Stimulated activated CD8-positive, alpha-beta memory T cell treated with anti-CD3 and anti-CD28 coated beads, Interleukin-4, amount 100 ng/mL, for 48 hours (primary cell): ENCODE data around the gene ZNF221.

Source experiments
- DNase-seq: peaks from one replicate; pipeline ENCODE4 v3.0.0-alpha.2; 2020

ZNF221 gene

GRCh38 chr19:43960411-43960810 is 9.4 kb downstream of the ZNF221 start:
- DNase-seq: no peak

- DNase-seq: no peak
Observed at GRCh38 chr19:43966079-43966694, 15.2 kb downstream of the ZNF221 start.

- DNase-seq: no peak
Observed at GRCh38 chr19:43976732-43977131, 25.7 kb downstream of the ZNF221 start.

GRCh38 chr19:43983544-43983911 is 32.5 kb downstream of the ZNF221 start:
- DNase-seq: no peak

- peak; percentile 78 for DNase-seq
Observed at GRCh38 chr19:43983912-43984686, 33.1 kb downstream of the ZNF221 start, which contains the start of gene ZNF155. ZNF155 (plus strand) TSS chr19:43984188; CDS start chr19:43988544, 4,356 bp downstream.

GRCh38 chr19:43984687-43985000 is 33.6 kb downstream of the ZNF221 start:
- no peak for DNase-seq

- DNase-seq: no peak
Observed at GRCh38 chr19:43997631-43998290, 46.7 kb downstream of the ZNF221 start.

GRCh38 chr19:44002212-44002565 is 51.2 kb downstream of the ZNF221 start:
- no peak for DNase-seq

GRCh38 chr19:44002566-44003460 is 51.8 kb downstream of the ZNF221 start, which contains the start of gene ZNF230:
ZNF230 (plus strand) TSS chr19:44002957; CDS start chr19:44007079, 4,122 bp downstream.
- peak; percentile 83 for DNase-seq

- peak; percentile 34 for DNase-seq
Observed at GRCh38 chr19:44003461-44004009, 52.5 kb downstream of the ZNF221 start.

- no peak for DNase-seq
Observed at GRCh38 chr19:44005973-44006372, 54.9 kb downstream of the ZNF221 start.

GRCh38 chr19:44007473-44007872 is 56.4 kb downstream of the ZNF221 start:
- no peak for DNase-seq

GRCh38 chr19:44010468-44010867 is 59.4 kb downstream of the ZNF221 start:
- no peak for DNase-seq
